Vagina (tissue), 2 donors: ENCODE results near the gene CFAP97D1. TPM values are rescaled to one million over a fixed set of nuclear protein-coding genes. Genes with fewer than 3 reads are reported as not detected.

Source experiments
- DNase-seq, 2 donors: peaks; one replicate each; pipeline ENCODE4 v3.0.0-alpha.2; 2017; ENCODE audit errors: extremely low spot score in 2 of 2
- H3K27ac ChIP-seq: fragments of 200-600 bp; sonication (generic); one replicate; pipeline ENCODE4 v1.5.1; 2019
- H3K27me3 ChIP-seq: fragments of 200-600 bp; sonication (generic); one replicate; pipeline ENCODE4 v1.5.1; 2019
- H3K36me3 ChIP-seq, 2 donors: fragments of 200-600 bp; sonication (generic); one replicate each; pipeline ENCODE4 v1.5.1; 2017 to 2019
- H3K4me1 ChIP-seq: fragments of 200-600 bp; sonication (generic); one replicate; pipeline ENCODE4 v1.5.1; 2019
- H3K4me3 ChIP-seq, 2 donors: fragments of 200-600 bp; sonication (generic); 1 replicate in 1 of 2; 2 replicates in 1 of 2; pipeline ENCODE4 v1.5.1; 2016 to 2019
- H3K9me3 ChIP-seq: fragments of 200-600 bp; sonication (generic); one replicate; pipeline ENCODE4 v1.5.1; 2019
- POLR2A ChIP-seq, 2 donors: fragments of 450-650 bp; IDR thresholded peaks; one replicate each; pipeline ENCODE4 v1.6.1; 2017; ENCODE audit warnings: antibody characterized with exemption in 2 of 2, mild to moderate bottlenecking in 2 of 2, moderate library complexity in 2 of 2
- POLR2AphosphoS5 ChIP-seq, 2 donors: sonication (generic); formaldehyde crosslinking; IDR thresholded peaks; one replicate each; pipeline ENCODE4 v1.9.0; 2017; ENCODE audit warnings: antibody characterized with exemption in 2 of 2, mild to moderate bottlenecking in 2 of 2, low read depth in 1 of 2; ENCODE audit not compliant: insufficient read depth in 1 of 2
- intact Hi-C: fragments of 100-400 bp; cut with DNase I; formaldehyde crosslinking; loops from one replicate; pipeline ENCODE4 v1.15.1; 2023
- total RNA-seq: library from RNA; depleted of rRNA; stranded (reverse); fragments of >200 nt; gene quantifications from one replicate; pipeline ENCODE4 v1.2.3, GENCODE V29; 2016
- TF ChIP-seq, protein P1 (sequence below), 3 experiments: fragments of 450-650 bp in 2 of 3; fragments of 200-600 bp in 1 of 3; sonication (generic) in 1 of 3; IDR thresholded peaks; one replicate each; pipeline ENCODE4 v1.5.1; 2017 to 2019; ENCODE audit warnings: antibody characterized with exemption in 3 of 3, mild to moderate bottlenecking in 2 of 3, moderate library complexity in 2 of 3

The CFAP97D1 gene
- total RNA-seq, 1 donor from 2014 or later: not detected

DNA sequence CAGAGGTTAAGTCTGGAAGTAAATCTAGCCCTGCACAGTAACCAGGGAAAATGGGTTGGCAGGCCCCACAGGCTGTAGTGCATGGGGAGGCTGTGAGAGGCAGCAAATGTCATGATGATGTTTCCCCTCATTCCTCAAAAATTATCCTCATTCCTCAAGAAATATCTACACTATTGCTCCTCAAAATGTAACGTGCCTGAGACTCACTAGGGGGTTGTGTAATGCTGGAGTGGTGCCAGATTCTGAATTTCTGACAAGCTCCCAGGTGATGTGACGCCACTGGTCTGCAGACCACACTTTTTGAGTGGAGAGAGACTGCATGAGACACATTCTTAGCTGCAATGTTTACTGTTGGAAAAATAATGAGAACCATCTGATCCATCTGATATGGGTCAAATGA lies 53.9 kb downstream of the CFAP97D1 start:
- no peak overlapping the region for H3K27ac ChIP-seq

More for the DNA sequence above, 53.9 kb downstream of the CFAP97D1 start:
- Histone ChIP-seq H3K9me3 (no peaks in the 10 kb centered on the region), H3K27me3 (no peaks in the 10 kb centered on the region), H3K4me3 (no peak overlapping the region), H3K36me3 (peaks cover 0 to 9% of the 10 kb centered on the region in 2 donors), H3K4me1 (peaks cover 19% of the 10 kb centered on the region)
- DNase-seq: no peak
- intact Hi-C loops: no loop called here
- no peak for TF ChIP-seq POLR2AphosphoS5 (IDR thresholded peaks at IDR 0.05; ENCODE audit: insufficient read depth in 1 of 2, low read depth in 1 of 2)
- TF ChIP-seq, protein P1, sequence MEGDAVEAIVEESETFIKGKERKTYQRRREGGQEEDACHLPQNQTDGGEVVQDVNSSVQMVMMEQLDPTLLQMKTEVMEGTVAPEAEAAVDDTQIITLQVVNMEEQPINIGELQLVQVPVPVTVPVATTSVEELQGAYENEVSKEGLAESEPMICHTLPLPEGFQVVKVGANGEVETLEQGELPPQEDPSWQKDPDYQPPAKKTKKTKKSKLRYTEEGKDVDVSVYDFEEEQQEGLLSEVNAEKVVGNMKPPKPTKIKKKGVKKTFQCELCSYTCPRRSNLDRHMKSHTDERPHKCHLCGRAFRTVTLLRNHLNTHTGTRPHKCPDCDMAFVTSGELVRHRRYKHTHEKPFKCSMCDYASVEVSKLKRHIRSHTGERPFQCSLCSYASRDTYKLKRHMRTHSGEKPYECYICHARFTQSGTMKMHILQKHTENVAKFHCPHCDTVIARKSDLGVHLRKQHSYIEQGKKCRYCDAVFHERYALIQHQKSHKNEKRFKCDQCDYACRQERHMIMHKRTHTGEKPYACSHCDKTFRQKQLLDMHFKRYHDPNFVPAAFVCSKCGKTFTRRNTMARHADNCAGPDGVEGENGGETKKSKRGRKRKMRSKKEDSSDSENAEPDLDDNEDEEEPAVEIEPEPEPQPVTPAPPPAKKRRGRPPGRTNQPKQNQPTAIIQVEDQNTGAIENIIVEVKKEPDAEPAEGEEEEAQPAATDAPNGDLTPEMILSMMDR (IDR thresholded peaks at IDR 0.05): no peak
- TF ChIP-seq POLR2A (IDR thresholded peaks at IDR 0.05): no peak

Other genes with a start within 250 kb of the CFAP97D1 start
- gene ETV4, start 234.1 kb upstream of the CFAP97D1 start, total RNA-seq: 5.4 TPM
- 4.7 TPM for gene MEOX1, start 118.5 kb upstream of the CFAP97D1 start, total RNA-seq
- not detected for gene SOST, start 21.6 kb upstream of the CFAP97D1 start, total RNA-seq
- 43.5 TPM for gene DUSP3, start 1.5 kb upstream of the CFAP97D1 start, total RNA-seq
- gene MPP3, start 52.7 kb downstream of the CFAP97D1 start, total RNA-seq: 30.2 TPM
- 5.6 TPM for gene CD300LG, start 66.7 kb downstream of the CFAP97D1 start, total RNA-seq
- 7.6 TPM for gene MPP2, start 127.1 kb downstream of the CFAP97D1 start, total RNA-seq
- not detected for gene PPY, start 162.0 kb downstream of the CFAP97D1 start, total RNA-seq
- not detected for gene PYY, start 173.5 kb downstream of the CFAP97D1 start, total RNA-seq
- gene NAGS, start 224.2 kb downstream of the CFAP97D1 start, total RNA-seq: 4.9 TPM
- 33.6 TPM for gene TMEM101, start 234.5 kb downstream of the CFAP97D1 start, total RNA-seq